HCT116 (cell line): ENCODE results near the gene MPIG6B. TPM values are rescaled to one million over a fixed set of nuclear protein-coding genes. Genes with fewer than 3 reads are reported as not detected.

Experiments
- ATAC-seq: fragments of 200-7000 bp; cut with Tn5 transposase; 2 replicates; pipeline ENCODE4 v1.9.1; 2020; ENCODE audit warnings: mild to moderate bottlenecking, moderate library complexity
- BruUV-seq: library from RNA; stranded (reverse); fragments of 400-500 nt; replicated peaks from 2 replicates; lab custom pipeline; 2021; lab: Mats Ljungman, UMichigan
- CTCF ChIA-PET: fragments of 300-600 bp; sonication (Branson Sonifier 250); formaldehyde crosslinking; loops from one replicate; lab custom pipeline; 2021; ENCODE audit warnings: antibody characterized with exemption; lab: Charles Lee
- POLR2A ChIA-PET: fragments of 300-600, 350-600 bp; sonication (Branson Sonifier 250); formaldehyde crosslinking; loops from one replicate; lab custom pipeline; 2021; ENCODE audit warnings: antibody characterized with exemption; lab: Charles Lee
- RAD21 ChIA-PET, 2 experiments: fragments of 300-600 bp; sonication (Branson Sonifier 250); formaldehyde crosslinking; loops; one replicate each; lab custom pipeline; 2023; ENCODE audit warnings: low total read pairs in 2 of 2; ENCODE audit not compliant: uncharacterized antibody in 2 of 2, unreplicated experiment in 2 of 2, low non-redundant PET in 1 of 2; lab: Charles Lee
- DNase-seq: peaks from one replicate; pipeline ENCODE4 v3.0.0-alpha.2; 2010; ENCODE audit warnings: low read depth, low spot score
- H2AFZ ChIP-seq: fragments of 200-600 bp; shearing (Covaris generic), sonication (generic); 2 replicates; pipeline ENCODE4 v1.6.1; 2017; ENCODE audit warnings: low read depth, mixed run types, mixed read lengths, antibody characterized with exemption, low read length; ENCODE audit not compliant: poor library complexity, severe bottlenecking
- H3K27ac ChIP-seq: 2 replicates; pipeline ENCODE4 v1.5.1; 2012; ENCODE audit warnings: low read depth, low read length
- H3K27me3 ChIP-seq: fragments of 200-600 bp; sonication (generic); 2 replicates; pipeline ENCODE4 v1.6.1; 2016; ENCODE audit warnings: mixed run types, low read length, mixed read lengths; ENCODE audit not compliant: insufficient read depth
- H3K36me3 ChIP-seq, 2 experiments: fragments of 200-500 bp in 1 of 2; fragments of 200-600 bp in 1 of 2; sonication (Bioruptor generic) in 1 of 2; sonication (generic) in 1 of 2; 2 replicates each; pipeline versions ENCODE4 v1.5.1 to v1.6.1; 2014 to 2016; ENCODE audit warnings: low read length in 2 of 2, inconsistent platforms in 1 of 2, mixed read lengths in 1 of 2, mixed run types in 1 of 2; ENCODE audit not compliant: insufficient read depth in 2 of 2, control insufficient read depth in 1 of 2
- H3K4me1 ChIP-seq, 2 experiments: fragments of 200-600 bp in 1 of 2; sonication (generic) in 1 of 2; 2 replicates each; pipeline versions ENCODE4 v1.5.1 to v1.6.1; 2012 to 2017; ENCODE audit warnings: low read length in 2 of 2, inconsistent platforms in 1 of 2, mild to moderate bottlenecking in 1 of 2, mixed read lengths in 1 of 2, mixed run types in 1 of 2, moderate library complexity in 1 of 2; ENCODE audit not compliant: insufficient read depth in 2 of 2, control insufficient read depth in 1 of 2
- H3K4me2 ChIP-seq: fragments of 200-600 bp; sonication (generic); 2 replicates; pipeline ENCODE4 v1.6.1; 2017; ENCODE audit warnings: mixed run types, low read length, mixed read lengths
- H3K4me3 ChIP-seq, 2 experiments: fragments of 200-600 bp in 1 of 2; sonication (generic) in 1 of 2; replicated peaks in 1 of 2; 2 replicates each; pipeline ENCODE4 v1.5.1; 2011 to 2016; ENCODE audit warnings: low read length in 2 of 2, control low read depth in 1 of 2, low read depth in 1 of 2, mild to moderate bottlenecking in 1 of 2, mixed read lengths in 1 of 2, mixed run types in 1 of 2
- H3K79me2 ChIP-seq: fragments of 200-600 bp; sonication (generic); 2 replicates; pipeline ENCODE4 v1.6.1; 2017; ENCODE audit warnings: mild to moderate bottlenecking, mixed run types, low read length, moderate library complexity, mixed read lengths; ENCODE audit not compliant: insufficient read depth
- H3K9ac ChIP-seq: fragments of 200-600 bp; sonication (generic); 2 replicates; pipeline ENCODE4 v1.6.1; 2016; ENCODE audit warnings: low read length, mixed read lengths
- H3K9me2 ChIP-seq: fragments of 200-600 bp; sonication (generic), shearing (Covaris generic); 2 replicates; pipeline ENCODE4 v1.6.1; 2017; ENCODE audit warnings: mixed run types, mild to moderate bottlenecking, moderate library complexity; ENCODE audit not compliant: insufficient read depth
- H3K9me3 ChIP-seq, 2 experiments: fragments of 200-500 bp in 1 of 2; fragments of 200-600 bp in 1 of 2; sonication (Bioruptor generic) in 1 of 2; sonication (generic) in 1 of 2; 2 replicates each; pipeline ENCODE4 v1.6.1; 2014 to 2017; ENCODE audit warnings: low read length in 2 of 2, mixed read lengths in 2 of 2, inconsistent platforms in 1 of 2, low read depth in 1 of 2, mild to moderate bottlenecking in 1 of 2, mixed run types in 1 of 2, moderate library complexity in 1 of 2; ENCODE audit not compliant: control insufficient read depth in 1 of 2, insufficient read depth in 1 of 2
- H4K20me1 ChIP-seq: fragments of 200-600 bp; sonication (generic), shearing (Covaris generic); 2 replicates; pipeline ENCODE4 v1.6.1; 2017; ENCODE audit warnings: mixed run types, mild to moderate bottlenecking, moderate library complexity; ENCODE audit not compliant: insufficient read depth
- CBX3 ChIP-seq: IDR thresholded peaks from 2 replicates; pipeline ENCODE4 v1.6.1; 2012; ENCODE audit warnings: low read depth
- CEBPB ChIP-seq: IDR thresholded peaks from 2 replicates; pipeline ENCODE4 v1.6.1; 2012; ENCODE audit warnings: low read depth
- EGR1 ChIP-seq: IDR thresholded peaks from 2 replicates; pipeline ENCODE4 v1.6.1; 2012; ENCODE audit warnings: low read depth
- ELF1 ChIP-seq: IDR thresholded peaks from 2 replicates; pipeline ENCODE4 v1.6.1; 2012; ENCODE audit warnings: low read depth, borderline replicate concordance
- EZH2 ChIP-seq: fragments of 200-600 bp; sonication (generic); IDR thresholded peaks from 2 replicates; pipeline ENCODE4 v1.6.1; 2017; ENCODE audit warnings: antibody characterized with exemption, mixed run types
- FOSL1 ChIP-seq: IDR thresholded peaks from 2 replicates; pipeline ENCODE4 v1.6.1; 2012; ENCODE audit warnings: low read depth
- JUND ChIP-seq: IDR thresholded peaks from 2 replicates; pipeline ENCODE4 v1.6.1; 2012
- POLR2A ChIP-seq: IDR thresholded peaks from 2 replicates; pipeline ENCODE4 v1.7.0; 2011; ENCODE audit warnings: borderline replicate concordance; ENCODE audit not compliant: insufficient read depth, insufficient read length; ENCODE audit errors: extremely low read depth
- POLR2AphosphoS5 ChIP-seq: IDR thresholded peaks from 2 replicates; pipeline ENCODE4 v1.6.1; 2011; ENCODE audit warnings: mild to moderate bottlenecking, low read depth, low read length, moderate library complexity
- RAD21 ChIP-seq: IDR thresholded peaks from 2 replicates; pipeline ENCODE4 v1.6.1; 2012; ENCODE audit warnings: low read depth, mild to moderate bottlenecking
- REST ChIP-seq: IDR thresholded peaks from 2 replicates; pipeline ENCODE4 v1.6.1; 2012; ENCODE audit warnings: low read depth
- SIN3A ChIP-seq: IDR thresholded peaks from 2 replicates; pipeline ENCODE4 v1.6.1; 2012; ENCODE audit warnings: low read depth
- SP1 ChIP-seq: IDR thresholded peaks from 2 replicates; pipeline ENCODE4 v1.6.1; 2012; ENCODE audit warnings: low read depth
- SRF ChIP-seq: IDR thresholded peaks from 2 replicates; pipeline ENCODE4 v1.6.1; 2012; ENCODE audit warnings: low read depth
- TCF7L2 ChIP-seq: IDR thresholded peaks from 2 replicates; pipeline ENCODE4 v1.7.0; 2011; ENCODE audit warnings: borderline replicate concordance, inconsistent platforms; ENCODE audit not compliant: insufficient read depth, insufficient read length; ENCODE audit errors: extremely low read depth
- YY1 ChIP-seq: IDR thresholded peaks from 2 replicates; pipeline ENCODE4 v1.6.1; 2011; ENCODE audit warnings: low read length, low read depth, moderate library complexity, mild to moderate bottlenecking; ENCODE audit not compliant: insufficient replicate concordance; ENCODE audit errors: extremely low read depth
- ZFX ChIP-seq: fragments of 450-650 bp; IDR thresholded peaks from 2 replicates; pipeline ENCODE4 v1.6.1; 2017
- ZNF274 ChIP-seq: fragments of 200-500 bp; sonication (Bioruptor generic); IDR thresholded peaks from 2 replicates; pipeline ENCODE4 v1.6.1; 2014; ENCODE audit warnings: mild to moderate bottlenecking, low read depth, low read length, inconsistent platforms
- intact Hi-C: fragments of 100-400 bp; cut with micrococcal nuclease; formaldehyde crosslinking; loops from 2 replicates; pipeline ENCODE4 v1.10.0; 2022
- total RNA-seq: library from RNA; stranded (reverse); gene quantifications from one replicate; pipeline ENCODE4 v1.2.1, GENCODE V29; 2021; ENCODE audit not compliant: unreplicated experiment
- TF ChIP-seq, protein P1 (sequence below): IDR thresholded peaks from 2 replicates; pipeline ENCODE4 v1.6.1; 2012

The MPIG6B gene
- total RNA-seq, 1 experiment from 2014 or later, result 0.42 TPM

DNA sequence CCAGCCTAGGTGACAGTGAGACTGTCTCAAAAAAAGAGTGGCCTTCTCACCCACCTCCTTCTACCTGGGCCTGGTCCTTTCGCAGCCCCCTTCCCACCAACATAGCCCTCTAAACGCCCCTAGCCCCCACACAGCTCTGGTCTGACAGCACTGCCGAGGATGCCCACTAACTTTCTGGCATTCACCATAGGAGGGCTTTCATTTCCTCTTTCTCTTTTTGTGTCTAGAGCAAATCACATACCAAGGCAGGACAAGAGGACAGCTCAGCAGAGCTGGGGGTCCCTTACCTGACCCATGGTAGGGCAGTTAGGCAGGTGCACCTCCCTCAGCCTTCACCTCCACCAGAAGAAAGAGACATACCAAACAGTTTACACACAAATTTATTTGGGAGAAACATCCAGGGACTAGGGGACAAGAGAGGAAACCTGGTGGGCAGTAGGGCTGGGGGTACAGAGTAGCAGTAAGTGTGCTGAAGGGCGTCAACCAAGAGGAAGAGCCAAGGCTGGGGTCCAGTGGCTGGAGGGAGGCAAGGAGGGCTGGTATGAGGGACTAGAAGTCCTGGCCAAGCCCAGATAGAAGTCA lies 46.8 kb upstream of the MPIG6B start:
- ChIA-PET RAD21 (no interaction called here), POLR2A (no interaction called here), CTCF (no interaction called here)
- no peak overlapping the region for H3K4me3 ChIP-seq
- H3K9me2 ChIP-seq, result no peaks in the 10 kb centered on the region
- intact Hi-C loops, result no loop called here
- H3K27me3 ChIP-seq, result no peaks in the 10 kb centered on the region
- H3K4me2 ChIP-seq, result no peak overlapping the region
- H3K9ac ChIP-seq, result no peak overlapping the region
- ATAC-seq (no peak), DNase-seq (no peak)
- BruUV-seq, result no TSS peak
- peaks cover 8% of the 10 kb centered on the region in 2 experiments; a peak in 3 of 4 replicates for H3K36me3 ChIP-seq
- TF ChIP-seq, protein P1, sequence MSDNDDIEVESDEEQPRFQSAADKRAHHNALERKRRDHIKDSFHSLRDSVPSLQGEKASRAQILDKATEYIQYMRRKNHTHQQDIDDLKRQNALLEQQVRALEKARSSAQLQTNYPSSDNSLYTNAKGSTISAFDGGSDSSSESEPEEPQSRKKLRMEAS, result no peak
- TF ChIP-seq TCF7L2 (no peak), CEBPB (no peak), SP1 (no peak), POLR2AphosphoS5 (no peak), FOSL1 (no peak), YY1 (no peak)
- TF ChIP-seq, all 23 proteins: peak for 0
- no peak overlapping the region for H2AFZ ChIP-seq
- no peaks in the 10 kb centered on the region for H3K79me2 ChIP-seq
- H4K20me1 ChIP-seq, result no peaks in the 10 kb centered on the region
- no peaks in the 10 kb centered on the region for H3K9me3 ChIP-seq
- H3K4me1 ChIP-seq, result peaks cover under 1 to 14% of the 10 kb centered on the region in 2 experiments; a peak in 3 of 4 replicates
- H3K27ac ChIP-seq, result no peak overlapping the region

GRCh38 chr6:31676904-31677303 lies 46.3 kb upstream of the MPIG6B start:
- ChIA-PET RAD21 (no interaction called here), CTCF (no interaction called here), POLR2A (interaction anchor here (0.6 kb wide), 1 partner anchor 148 kb away, joined by 3 read pairs; no protein-coding TSS in a partner anchor)
- Histone ChIP-seq H3K4me3 (no peak overlapping the region), H3K9ac (no peak overlapping the region), H3K9me2 (no peaks in the 10 kb centered on the region), H3K79me2 (no peaks in the 10 kb centered on the region), H3K4me1 (peaks cover 4 to 19% of the 10 kb centered on the region in 2 experiments; a peak in 3 of 4 replicates), H3K27me3 (no peaks in the 10 kb centered on the region), H3K27ac (no peak overlapping the region), H4K20me1 (no peaks in the 10 kb centered on the region), H2AFZ (no peak overlapping the region), H3K9me3 (no peaks in the 10 kb centered on the region), H3K4me2 (no peak overlapping the region), H3K36me3 (peaks cover 3% of the 10 kb centered on the region in 2 experiments; a peak in 2 of 4 replicates)
- BruUV-seq, result no TSS peak
- DNase-seq (no peak), ATAC-seq (no peak)
- intact Hi-C loops, result no loop called here
- TF ChIP-seq JUND (no peak), CBX3 (no peak), ZFX (no peak), ZNF274 (no peak), TCF7L2 (no peak), FOSL1 (no peak), EZH2 (no peak), REST (no peak), ELF1 (no peak), SP1 (no peak), POLR2A (no peak), SRF (no peak), SIN3A (no peak), EGR1 (no peak), RAD21 (no peak)
